ENCODE results near the gene NPHP4. TPM values are rescaled to one million over a fixed set of nuclear protein-coding genes. Genes with fewer than 3 reads are reported as not detected.

The NPHP4 gene
- polyA plus RNA-seq, 1 donor (not counting 4 experiments of a cell fraction or from before 2014, with no cell fraction given), result 3.7 TPM

DNA sequence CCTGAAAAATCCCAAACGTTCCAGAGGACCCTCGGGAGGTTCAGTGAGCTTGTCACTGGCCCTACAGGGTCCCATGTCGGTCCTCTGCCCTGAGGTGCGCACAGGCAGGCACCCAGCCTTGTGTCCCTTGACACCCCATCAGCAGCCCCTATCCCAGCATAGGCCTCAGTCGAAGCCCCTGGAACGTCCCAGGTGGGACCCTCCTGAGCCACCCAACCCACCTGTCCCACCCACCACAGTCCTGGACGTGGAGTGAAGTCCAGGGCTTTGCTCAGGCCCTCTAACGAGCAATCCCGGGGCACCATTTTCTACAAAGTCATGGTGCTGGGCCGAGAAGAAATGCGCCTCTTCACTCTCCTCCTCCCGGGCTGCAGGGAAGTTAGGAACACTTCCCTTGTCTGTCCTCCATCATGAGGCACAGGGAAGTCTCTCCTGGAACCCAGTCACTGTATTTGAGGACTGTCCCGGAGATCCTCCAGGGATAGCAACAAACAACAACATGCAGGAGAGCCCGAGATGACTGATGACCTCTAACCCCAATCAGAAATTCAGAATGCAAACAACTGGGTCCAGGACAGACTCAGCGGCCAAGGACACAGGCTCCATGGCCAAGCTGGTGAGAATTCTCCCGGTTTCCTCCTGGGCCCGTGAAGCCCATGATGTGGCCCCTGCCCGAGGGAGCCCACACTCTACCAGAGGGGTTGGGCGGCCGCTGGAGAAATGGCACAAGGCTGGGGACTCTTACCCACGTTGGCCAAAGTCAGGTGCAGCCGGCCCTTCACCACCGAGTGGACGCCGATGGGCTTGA, 105.5 kb downstream of the NPHP4 start:
- FAIRE-seq, result no peak
- no peaks in the 10 kb centered on the region for H3K27me3 ChIP-seq (ENCODE audit: control insufficient read depth, extremely low read depth, insufficient read depth, low read length)
- peaks cover 2% of the 10 kb centered on the region for H4K20me1 ChIP-seq (ENCODE audit: control insufficient read depth, extremely low read depth, insufficient read depth, low read length)
- dilution Hi-C loops (cut with MboI; ENCODE audit: extremely low pct_ligation_motif_present, low sequenced_read_pairs), result no loop called here
- H3K27ac ChIP-seq (ENCODE audit: control insufficient read depth, insufficient read depth, low read length), result no peak overlapping the region
- H2AFZ ChIP-seq (ENCODE audit: control insufficient read depth, low read length), result no peak overlapping the region
- peaks cover 0 to 7% of the 10 kb centered on the region in 2 experiments for H3K36me3 ChIP-seq (ENCODE audit: control insufficient read depth in 2 of 2, extremely low read depth in 1 of 2, insufficient read depth in 2 of 2, low read length in 2 of 2)
- H3K9me3 ChIP-seq (ENCODE audit: control insufficient read depth, low read depth, low read length), result no peaks in the 10 kb centered on the region
- no peak overlapping the region for H3K4me2 ChIP-seq (ENCODE audit: control insufficient read depth, extremely low read depth, insufficient read depth, low read depth, low read length)
- TF ChIP-seq CTCF (optimal IDR thresholded peaks at IDR 0.05 in 1 of 3, IDR thresholded peaks at IDR 0.05 in 1 of 3, conservative IDR thresholded peaks at IDR 0.05 in 1 of 3; ENCODE audit: extremely low read depth in 1 of 3, insufficient read depth in 2 of 3, low read length in 3 of 3) (no peak), EZH2 (IDR thresholded peaks at IDR 0.05; ENCODE audit: low read length) (no peak)
- DNase-seq (ENCODE audit: low read depth, low spot score), result no peak
- no peak overlapping the region for H3K9ac ChIP-seq (ENCODE audit: control insufficient read depth, extremely low read depth, insufficient read depth, low read length)
- no peaks in the 10 kb centered on the region for H3K4me1 ChIP-seq (ENCODE audit: control insufficient read depth, extremely low read depth, insufficient read depth, low read length)
- H3K79me2 ChIP-seq (ENCODE audit: control insufficient read depth, insufficient read depth, low read length), result no peaks in the 10 kb centered on the region
- H3K4me3 ChIP-seq (ENCODE audit: control insufficient read depth in 2 of 3, extremely low read depth in 1 of 3, insufficient read depth in 2 of 3, low read depth in 1 of 3, low read length in 3 of 3), result no peak overlapping the region
- no peaks in the 10 kb centered on the region for H3K9me1 ChIP-seq (ENCODE audit: control insufficient read depth, extremely low read depth, insufficient read depth, low read length)

GRCh38 chr1:5886140-5886483, 106.1 kb downstream of the NPHP4 start:
- no peak overlapping the region for H3K27ac ChIP-seq (ENCODE audit: control insufficient read depth, insufficient read depth, low read length)
- no peak overlapping the region for H3K4me3 ChIP-seq (ENCODE audit: control insufficient read depth in 2 of 3, extremely low read depth in 1 of 3, insufficient read depth in 2 of 3, low read depth in 1 of 3, low read length in 3 of 3)
- DNase-seq (ENCODE audit: low read depth, low spot score), result no peak
- peaks cover 2% of the 10 kb centered on the region for H4K20me1 ChIP-seq (ENCODE audit: control insufficient read depth, extremely low read depth, insufficient read depth, low read length)
- H3K4me2 ChIP-seq (ENCODE audit: control insufficient read depth, extremely low read depth, insufficient read depth, low read depth, low read length), result no peak overlapping the region
- no peaks in the 10 kb centered on the region for H3K9me1 ChIP-seq (ENCODE audit: control insufficient read depth, extremely low read depth, insufficient read depth, low read length)
- H3K9ac ChIP-seq (ENCODE audit: control insufficient read depth, extremely low read depth, insufficient read depth, low read length), result no peak overlapping the region
- H2AFZ ChIP-seq (ENCODE audit: control insufficient read depth, low read length), result no peak overlapping the region
- TF ChIP-seq CTCF (optimal IDR thresholded peaks at IDR 0.05 in 1 of 3, IDR thresholded peaks at IDR 0.05 in 1 of 3, conservative IDR thresholded peaks at IDR 0.05 in 1 of 3; ENCODE audit: extremely low read depth in 1 of 3, insufficient read depth in 2 of 3, low read length in 3 of 3) (no peak), EZH2 (IDR thresholded peaks at IDR 0.05; ENCODE audit: low read length) (no peak)
- no peaks in the 10 kb centered on the region for H3K4me1 ChIP-seq (ENCODE audit: control insufficient read depth, extremely low read depth, insufficient read depth, low read length)
- H3K36me3 ChIP-seq (ENCODE audit: control insufficient read depth in 2 of 2, extremely low read depth in 1 of 2, insufficient read depth in 2 of 2, low read length in 2 of 2), result peaks cover 0 to 7% of the 10 kb centered on the region in 2 experiments
- FAIRE-seq, result no peak
- no peaks in the 10 kb centered on the region for H3K79me2 ChIP-seq (ENCODE audit: control insufficient read depth, insufficient read depth, low read length)
- dilution Hi-C loops (cut with MboI; ENCODE audit: extremely low pct_ligation_motif_present, low sequenced_read_pairs), result no loop called here
- no peaks in the 10 kb centered on the region for H3K9me3 ChIP-seq (ENCODE audit: control insufficient read depth, low read depth, low read length)
- no peaks in the 10 kb centered on the region for H3K27me3 ChIP-seq (ENCODE audit: control insufficient read depth, extremely low read depth, insufficient read depth, low read length)
